Measurements from ENCODE around the gene RAB3IL1. TPM values are rescaled to one million over a fixed set of nuclear protein-coding genes. Genes with fewer than 3 reads are reported as not detected.

Gene RAB3IL1
- total and polyA plus RNA-seq, 2 of the 13 experiments (the other 11 are each of a cell fraction or from before 2014, with no cell fraction given) = 1.2 to 2.0 TPM

DNA sequence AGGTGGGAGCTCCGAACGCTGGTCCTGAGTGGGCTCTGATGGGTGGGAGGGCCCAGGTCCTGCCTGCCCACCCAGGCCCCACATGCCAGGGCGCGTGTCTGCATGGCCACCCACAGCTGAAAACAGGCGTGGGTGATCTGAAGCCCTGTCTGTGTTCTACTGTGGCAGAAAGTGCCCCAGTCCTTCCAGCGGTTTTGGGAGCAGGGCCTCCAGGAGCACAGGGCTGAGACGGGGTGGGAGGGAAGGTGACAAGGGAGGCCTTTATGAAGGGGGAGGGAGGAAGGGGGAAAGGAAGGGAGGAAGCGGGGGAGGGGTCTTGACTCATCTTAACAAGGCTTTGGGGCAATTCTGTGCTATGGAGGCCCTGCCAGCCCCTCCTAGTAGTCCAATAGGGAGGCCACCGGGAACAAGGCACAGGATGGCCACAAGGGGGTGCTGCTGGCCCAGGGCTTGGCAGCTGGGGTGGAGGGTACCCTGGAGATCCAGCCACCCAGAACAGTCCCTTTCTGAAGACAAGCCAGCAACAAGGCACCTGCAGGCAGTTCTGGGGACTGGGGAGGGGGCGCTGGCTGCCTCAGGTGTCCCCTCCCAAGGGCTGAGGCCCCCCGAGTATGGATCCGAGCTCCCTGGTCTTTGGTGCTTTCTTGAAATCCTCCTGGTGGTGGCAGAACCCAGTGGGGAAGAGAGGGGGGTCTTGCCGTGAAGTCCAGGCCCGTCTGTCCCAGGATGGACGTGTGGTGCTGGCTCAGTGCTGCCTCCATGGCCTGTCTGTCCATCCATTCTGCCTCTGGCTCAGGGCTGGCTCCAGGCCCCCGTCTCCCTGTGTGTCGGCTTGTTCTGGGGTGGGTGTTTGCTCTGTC lies 19.7 kb downstream of the RAB3IL1 start (continued):
- TF ChIP-seq, protein P1, sequence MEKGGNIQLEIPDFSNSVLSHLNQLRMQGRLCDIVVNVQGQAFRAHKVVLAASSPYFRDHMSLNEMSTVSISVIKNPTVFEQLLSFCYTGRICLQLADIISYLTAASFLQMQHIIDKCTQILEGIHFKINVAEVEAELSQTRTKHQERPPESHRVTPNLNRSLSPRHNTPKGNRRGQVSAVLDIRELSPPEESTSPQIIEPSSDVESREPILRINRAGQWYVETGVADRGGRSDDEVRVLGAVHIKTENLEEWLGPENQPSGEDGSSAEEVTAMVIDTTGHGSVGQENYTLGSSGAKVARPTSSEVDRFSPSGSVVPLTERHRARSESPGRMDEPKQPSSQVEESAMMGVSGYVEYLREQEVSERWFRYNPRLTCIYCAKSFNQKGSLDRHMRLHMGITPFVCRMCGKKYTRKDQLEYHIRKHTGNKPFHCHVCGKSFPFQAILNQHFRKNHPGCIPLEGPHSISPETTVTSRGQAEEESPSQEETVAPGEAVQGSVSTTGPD (CRISPR knock-in tag; IDR thresholded peaks at IDR 0.05) = no peak
- TF ChIP-seq IKZF4 (CRISPR knock-in tag; IDR thresholded peaks at IDR 0.05; ENCODE audit: borderline replicate concordance, low read depth, not compliant biosample characterization) = peak; percentile 30
- no peak for TF ChIP-seq GATAD2A (CRISPR knock-in tag; IDR thresholded peaks at IDR 0.05)
- no peak for TF ChIP-seq MTF1 (CRISPR knock-in tag; IDR thresholded peaks at IDR 0.05)
- TF ChIP-seq LRRFIP1 (CRISPR knock-in tag; conservative IDR thresholded peaks at IDR 0.05) = no peak
- no peak for TF ChIP-seq ZNF101 (CRISPR knock-in tag; IDR thresholded peaks at IDR 0.05; ENCODE audit: borderline replicate concordance, low read depth)
- TF ChIP-seq HNRNPK (IDR thresholded peaks at IDR 0.05; ENCODE audit: low read depth, low read length, poor library complexity, severe bottlenecking) = no peak
- TF ChIP-seq PRPF4 (IDR thresholded peaks at IDR 0.05; ENCODE audit: low read depth, low read length, poor library complexity, severe bottlenecking) = no peak
- TF ChIP-seq GPN1 (CRISPR knock-in tag; IDR thresholded peaks at IDR 0.05; ENCODE audit: borderline replicate concordance) = no peak
- TF ChIP-seq RELA (CRISPR knock-in tag; IDR thresholded peaks at IDR 0.05) = no peak
- TF ChIP-seq IRF2 (CRISPR knock-in tag; IDR thresholded peaks at IDR 0.05) = no peak
- TF ChIP-seq TFAP4 (IDR thresholded peaks at IDR 0.05; ENCODE audit: borderline replicate concordance, low read depth) = no peak
- TF ChIP-seq LBX2 (CRISPR knock-in tag; IDR thresholded peaks at IDR 0.05; ENCODE audit: borderline replicate concordance) = no peak
- no peak for TF ChIP-seq MAFG (CRISPR knock-in tag; IDR thresholded peaks at IDR 0.05)
- TF ChIP-seq ZNF879 (CRISPR knock-in tag; IDR thresholded peaks at IDR 0.05) = no peak
- TF ChIP-seq CBFB (CRISPR knock-in tag; IDR thresholded peaks at IDR 0.05) = no peak
- TF ChIP-seq, protein P2, sequence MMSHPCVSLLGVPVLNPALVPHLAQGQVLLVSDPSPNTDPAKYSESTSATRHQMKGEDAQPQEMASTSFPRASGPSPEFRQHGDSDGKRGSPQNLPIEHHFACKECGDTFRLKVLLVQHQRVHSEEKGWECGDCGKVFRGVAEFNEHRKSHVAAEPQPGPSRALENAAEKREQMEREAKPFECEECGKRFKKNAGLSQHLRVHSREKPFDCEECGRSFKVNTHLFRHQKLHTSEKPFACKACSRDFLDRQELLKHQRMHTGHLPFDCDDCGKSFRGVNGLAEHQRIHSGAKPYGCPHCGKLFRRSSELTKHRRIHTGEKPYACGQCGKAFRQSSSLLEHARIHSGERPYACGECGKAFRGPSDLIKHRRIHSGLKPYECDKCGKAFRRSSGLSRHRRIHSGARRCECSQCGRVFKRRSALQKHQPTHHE (CRISPR knock-in tag; IDR thresholded peaks at IDR 0.05; ENCODE audit: borderline replicate concordance) = no peak
- TF ChIP-seq SMYD3 (CRISPR knock-in tag; IDR thresholded peaks at IDR 0.05) = no peak
- no peak for TF ChIP-seq CHD2 (IDR thresholded peaks at IDR 0.05; ENCODE audit: low read depth, low read length)
- TF ChIP-seq, protein P3, sequence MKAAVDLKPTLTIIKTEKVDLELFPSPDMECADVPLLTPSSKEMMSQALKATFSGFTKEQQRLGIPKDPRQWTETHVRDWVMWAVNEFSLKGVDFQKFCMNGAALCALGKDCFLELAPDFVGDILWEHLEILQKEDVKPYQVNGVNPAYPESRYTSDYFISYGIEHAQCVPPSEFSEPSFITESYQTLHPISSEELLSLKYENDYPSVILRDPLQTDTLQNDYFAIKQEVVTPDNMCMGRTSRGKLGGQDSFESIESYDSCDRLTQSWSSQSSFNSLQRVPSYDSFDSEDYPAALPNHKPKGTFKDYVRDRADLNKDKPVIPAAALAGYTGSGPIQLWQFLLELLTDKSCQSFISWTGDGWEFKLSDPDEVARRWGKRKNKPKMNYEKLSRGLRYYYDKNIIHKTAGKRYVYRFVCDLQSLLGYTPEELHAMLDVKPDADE (CRISPR knock-in tag; IDR thresholded peaks at IDR 0.05) = no peak
- no peak for TF ChIP-seq SOX5 (CRISPR knock-in tag; IDR thresholded peaks at IDR 0.05; ENCODE audit: borderline replicate concordance)
